Astrocyte of the cerebellum (primary cell): ENCODE measurements around the gene RNF38.

Experiments
- DNase-seq: peaks from one replicate; pipeline ENCODE4 v3.0.0-alpha.2; 2011; ENCODE audit warnings: low read depth
- H3K4me3 ChIP-seq: 2 replicates; pipeline ENCODE4 v1.5.1; 2011; ENCODE audit warnings: mild to moderate bottlenecking, low read depth, low read length, moderate library complexity
- CTCF ChIP-seq: IDR thresholded peaks from 2 replicates; pipeline ENCODE4 v1.5.1; 2012; ENCODE audit warnings: low read length, low read depth, moderate library complexity, mild to moderate bottlenecking; ENCODE audit errors: missing control alignments
- in situ Hi-C: cut with HindIII; loops from 2 replicates; pipeline ENCODE4 v1.10.0; 2017; ENCODE audit warnings: low sequenced_read_pairs

The RNF38 gene

DNA sequence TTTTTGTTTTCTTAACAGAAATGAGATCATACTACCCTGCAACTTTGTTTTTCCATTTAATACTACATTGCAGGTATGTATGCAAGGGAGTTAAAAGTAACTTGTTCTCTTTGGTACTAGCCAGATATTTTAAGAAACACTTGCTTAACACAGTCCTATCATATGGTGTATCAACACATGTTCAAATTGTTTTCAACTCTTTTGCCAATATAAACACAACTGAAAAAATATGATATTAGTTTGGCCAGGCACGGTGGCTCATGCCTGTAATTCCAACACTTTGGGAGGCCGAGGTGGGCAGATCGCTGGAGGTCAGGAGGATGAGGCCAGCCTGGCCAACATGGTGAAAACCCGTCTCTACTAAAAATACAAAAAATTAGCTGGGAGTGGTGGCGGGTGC lies 41.6 kb downstream of the RNF38 start:
- no peak for DNase-seq
- in situ Hi-C loops, result no loop called here
- no peak for TF ChIP-seq CTCF
- H3K4me3 ChIP-seq, result no peak overlapping the region

DNA sequence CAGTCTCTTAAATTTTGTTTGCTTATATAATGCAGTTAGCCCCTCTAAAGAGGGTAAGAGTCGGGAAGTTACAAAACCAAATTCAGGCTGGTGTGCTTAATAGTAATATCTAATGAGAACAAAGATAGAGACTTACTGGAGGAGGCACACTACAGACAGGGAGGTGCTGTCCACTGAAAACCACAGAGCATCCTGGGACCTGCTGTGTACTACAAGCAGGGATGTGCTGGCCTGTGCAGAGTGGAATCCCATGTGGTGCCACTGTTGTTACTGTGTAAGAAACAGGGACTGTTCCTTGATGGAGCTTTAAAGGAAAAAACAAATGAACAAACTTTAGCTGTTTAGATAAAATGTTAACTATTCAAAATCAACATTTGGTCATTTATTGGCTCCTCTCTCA lies 42.4 kb downstream of the RNF38 start:
- in situ Hi-C loops, result no loop called here
- TF ChIP-seq CTCF, result no peak
- no peak for DNase-seq
- no peak overlapping the region for H3K4me3 ChIP-seq

DNA sequence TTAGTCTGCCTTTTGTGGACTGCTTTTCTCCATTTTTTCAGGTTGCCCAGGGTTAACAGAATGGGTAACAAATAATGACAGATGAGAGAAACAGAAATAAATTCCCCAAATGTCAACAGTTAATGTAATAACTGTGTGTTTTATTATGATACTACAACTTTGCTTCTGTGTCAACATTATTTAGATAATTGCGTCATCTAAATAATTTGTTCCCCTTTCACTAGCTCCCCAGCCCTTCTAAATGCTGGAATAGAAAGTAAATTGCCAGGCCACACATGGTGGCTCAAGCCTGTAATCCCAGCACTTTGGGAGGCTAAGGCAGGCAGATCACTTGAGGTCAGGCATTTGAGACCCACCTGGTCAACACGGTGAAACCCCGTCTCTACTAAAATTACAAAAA lies 53.5 kb downstream of the RNF38 start:
- H3K4me3 ChIP-seq, result no peak overlapping the region
- in situ Hi-C loops, result no loop called here
- no peak for TF ChIP-seq CTCF
- no peak for DNase-seq

DNA sequence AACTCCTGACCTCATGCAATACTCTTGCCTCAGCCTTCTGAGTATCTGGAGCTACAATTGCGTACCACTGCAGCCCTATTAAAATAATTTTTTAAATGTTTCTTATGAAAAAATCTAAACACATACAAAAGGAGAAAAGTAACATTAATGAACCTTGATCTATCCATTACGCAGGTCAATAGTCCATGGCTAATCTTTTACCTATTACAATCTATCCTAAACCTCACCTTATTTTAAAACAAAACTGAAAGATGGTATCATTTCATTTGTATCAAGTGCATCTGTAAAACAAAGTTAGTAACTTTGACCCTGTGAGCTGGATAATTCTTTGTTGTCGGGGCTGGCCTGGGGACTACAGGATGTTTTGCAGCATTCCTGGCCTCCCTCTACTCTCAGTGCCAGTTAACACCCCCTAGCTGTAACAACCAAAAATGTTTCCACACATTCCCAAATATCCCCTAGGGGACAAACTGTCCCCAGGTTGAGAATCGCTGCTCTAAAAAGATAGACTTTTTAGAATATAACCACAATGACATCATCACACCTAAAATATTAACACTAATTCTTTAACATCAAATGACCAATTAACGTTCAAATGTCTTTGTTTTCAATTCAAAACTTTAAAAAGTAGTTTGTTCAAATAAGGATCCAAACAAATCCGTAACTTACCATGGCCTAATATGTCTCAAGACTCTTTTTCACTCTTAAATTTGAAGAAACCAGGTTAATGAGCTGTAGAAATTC lies 54.8 kb downstream of the RNF38 start:
- H3K4me3 ChIP-seq, result no peak overlapping the region
- in situ Hi-C loops, result no loop called here
- TF ChIP-seq CTCF, result peak; percentile 18
- DNase-seq, result no peak

GRCh38 chr9:36341936-36342577 lies 58.0 kb downstream of the RNF38 start:
- H3K4me3 ChIP-seq, result no peak overlapping the region
- in situ Hi-C loops, result loop anchor here (5.0 kb wide), 1 partner anchor 55 kb away; no protein-coding TSS in a partner anchor
- DNase-seq, result no peak
- TF ChIP-seq CTCF, result no peak

DNA sequence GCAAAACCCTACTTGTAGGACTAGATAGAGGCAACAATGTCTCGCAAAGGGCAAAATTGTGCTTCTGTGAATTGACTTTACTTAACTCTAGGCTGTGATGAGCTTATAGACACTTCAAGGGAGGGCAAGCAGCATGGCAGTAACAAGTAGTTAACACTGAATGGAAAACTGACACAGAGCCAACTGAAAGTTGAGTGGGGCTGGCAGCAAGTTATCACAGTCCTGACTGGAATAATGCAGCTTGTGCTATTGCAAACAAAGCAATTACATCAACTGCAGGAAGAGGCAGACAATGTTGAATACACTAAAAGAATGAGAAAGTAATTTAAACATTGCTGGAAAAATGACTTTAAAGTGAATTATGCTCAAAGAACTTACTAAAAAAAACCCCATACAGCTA lies 62.2 kb downstream of the RNF38 start:
- in situ Hi-C loops, result no loop called here
- no peak overlapping the region for H3K4me3 ChIP-seq
- no peak for DNase-seq
- no peak for TF ChIP-seq CTCF
